SK-N-SH (cell line): Measurements from ENCODE around the gene ANKRD11.
"Not testable (repeated sequence)": the region's sequence is repeated elsewhere in the genome, so short reads cannot be mapped to it uniquely, and the experiment has no call there.

ENCODE experiments used
- EP300 ChIP-seq, 2 experiments: IDR thresholded peaks; 2 replicates each; pipeline versions ENCODE4 v1.4.0 to v1.6.1; 2012; ENCODE audit warnings: borderline replicate concordance in 1 of 2, low read depth in 1 of 2, low read length in 1 of 2
- EZH2phosphoT487 ChIP-seq: fragments of 200-600 bp; sonication (generic); IDR thresholded peaks from 2 replicates; pipeline ENCODE4 v1.6.1; 2017; ENCODE audit warnings: low read depth, mixed run types, mild to moderate bottlenecking, antibody characterized with exemption, moderate library complexity, borderline replicate concordance
- FOXM1 ChIP-seq: IDR thresholded peaks from 2 replicates; pipeline ENCODE4 v1.4.0; 2012; ENCODE audit warnings: low read depth, mild to moderate bottlenecking
- POLR2AphosphoS5 ChIP-seq: IDR thresholded peaks from 2 replicates; pipeline ENCODE4 v1.6.1; 2012; ENCODE audit warnings: low read depth, low read length
- SIN3A ChIP-seq: IDR thresholded peaks from 2 replicates; pipeline ENCODE4 v1.6.1; 2012; ENCODE audit warnings: low read depth, mild to moderate bottlenecking, low read length, moderate library complexity, borderline replicate concordance
- TCF12 ChIP-seq: IDR thresholded peaks from 2 replicates; pipeline ENCODE4 v1.4.0; 2012
- TF ChIP-seq, protein P1 (sequence below): fragments of 200-600 bp; sonication (generic); IDR thresholded peaks from 2 replicates; pipeline ENCODE4 v1.6.1; 2017; ENCODE audit warnings: antibody characterized with exemption, mild to moderate bottlenecking, moderate library complexity
- TF ChIP-seq, protein P2 (sequence below): IDR thresholded peaks from 2 replicates; pipeline ENCODE4 v1.6.1; 2012; ENCODE audit warnings: mild to moderate bottlenecking, low read depth, low read length, moderate library complexity
- TF ChIP-seq, protein P3 (sequence below): fragments of 150-350 bp; IDR thresholded peaks from 2 replicates; pipeline ENCODE4 v1.6.1; 2017; ENCODE audit warnings: antibody characterized with exemption, low read length, low read depth, borderline replicate concordance
- TF ChIP-seq, protein P4 (sequence below): IDR thresholded peaks from 2 replicates; pipeline ENCODE4 v1.4.0; 2012; ENCODE audit warnings: low read depth

DNA sequence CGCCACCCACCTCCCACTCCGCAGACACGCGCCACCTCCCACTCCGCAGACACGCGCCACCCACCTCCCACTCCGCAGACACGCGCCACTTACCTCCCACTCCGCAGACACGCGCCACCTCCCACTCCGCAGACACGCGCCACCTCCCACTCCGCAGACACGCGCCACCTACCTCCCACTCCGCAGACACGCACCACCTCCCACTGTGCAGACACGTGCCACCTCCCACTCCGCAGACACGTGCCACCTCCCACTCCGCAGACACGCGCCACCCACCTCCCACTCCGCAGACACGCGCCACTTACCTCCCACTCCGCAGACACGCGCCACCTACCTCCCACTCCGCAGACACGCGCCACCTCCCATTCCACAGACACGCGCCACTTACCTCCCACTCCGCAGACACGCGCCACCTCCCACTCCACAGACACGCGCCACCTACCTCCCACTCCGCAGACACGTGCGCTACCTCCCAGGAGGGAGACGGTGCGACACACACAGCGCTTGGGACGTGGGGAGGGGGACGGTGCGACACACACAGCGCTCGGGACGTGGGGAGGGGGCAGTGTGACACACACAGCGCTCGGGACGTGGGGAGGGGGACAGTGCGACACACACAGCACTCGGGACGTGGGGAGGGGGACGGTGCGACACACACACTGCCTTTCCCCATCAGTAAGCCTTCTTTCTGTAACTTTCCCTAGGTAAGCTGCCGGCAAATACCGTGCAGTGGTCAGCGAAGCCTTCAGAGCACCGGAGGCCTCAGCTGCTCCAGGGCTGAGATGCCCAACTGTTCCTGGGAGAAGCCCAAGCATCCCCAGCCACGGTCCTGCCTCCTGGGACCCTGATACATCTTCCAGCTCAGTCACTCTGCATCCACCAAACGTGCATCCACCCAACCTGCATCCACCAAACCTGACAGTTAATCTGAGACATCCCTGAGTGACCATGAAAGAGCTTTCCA is 183.6 kb downstream of the ANKRD11 start:
- TF ChIP-seq, protein P1, sequence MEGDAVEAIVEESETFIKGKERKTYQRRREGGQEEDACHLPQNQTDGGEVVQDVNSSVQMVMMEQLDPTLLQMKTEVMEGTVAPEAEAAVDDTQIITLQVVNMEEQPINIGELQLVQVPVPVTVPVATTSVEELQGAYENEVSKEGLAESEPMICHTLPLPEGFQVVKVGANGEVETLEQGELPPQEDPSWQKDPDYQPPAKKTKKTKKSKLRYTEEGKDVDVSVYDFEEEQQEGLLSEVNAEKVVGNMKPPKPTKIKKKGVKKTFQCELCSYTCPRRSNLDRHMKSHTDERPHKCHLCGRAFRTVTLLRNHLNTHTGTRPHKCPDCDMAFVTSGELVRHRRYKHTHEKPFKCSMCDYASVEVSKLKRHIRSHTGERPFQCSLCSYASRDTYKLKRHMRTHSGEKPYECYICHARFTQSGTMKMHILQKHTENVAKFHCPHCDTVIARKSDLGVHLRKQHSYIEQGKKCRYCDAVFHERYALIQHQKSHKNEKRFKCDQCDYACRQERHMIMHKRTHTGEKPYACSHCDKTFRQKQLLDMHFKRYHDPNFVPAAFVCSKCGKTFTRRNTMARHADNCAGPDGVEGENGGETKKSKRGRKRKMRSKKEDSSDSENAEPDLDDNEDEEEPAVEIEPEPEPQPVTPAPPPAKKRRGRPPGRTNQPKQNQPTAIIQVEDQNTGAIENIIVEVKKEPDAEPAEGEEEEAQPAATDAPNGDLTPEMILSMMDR, result not testable (repeated sequence)
- TF ChIP-seq, protein P2, sequence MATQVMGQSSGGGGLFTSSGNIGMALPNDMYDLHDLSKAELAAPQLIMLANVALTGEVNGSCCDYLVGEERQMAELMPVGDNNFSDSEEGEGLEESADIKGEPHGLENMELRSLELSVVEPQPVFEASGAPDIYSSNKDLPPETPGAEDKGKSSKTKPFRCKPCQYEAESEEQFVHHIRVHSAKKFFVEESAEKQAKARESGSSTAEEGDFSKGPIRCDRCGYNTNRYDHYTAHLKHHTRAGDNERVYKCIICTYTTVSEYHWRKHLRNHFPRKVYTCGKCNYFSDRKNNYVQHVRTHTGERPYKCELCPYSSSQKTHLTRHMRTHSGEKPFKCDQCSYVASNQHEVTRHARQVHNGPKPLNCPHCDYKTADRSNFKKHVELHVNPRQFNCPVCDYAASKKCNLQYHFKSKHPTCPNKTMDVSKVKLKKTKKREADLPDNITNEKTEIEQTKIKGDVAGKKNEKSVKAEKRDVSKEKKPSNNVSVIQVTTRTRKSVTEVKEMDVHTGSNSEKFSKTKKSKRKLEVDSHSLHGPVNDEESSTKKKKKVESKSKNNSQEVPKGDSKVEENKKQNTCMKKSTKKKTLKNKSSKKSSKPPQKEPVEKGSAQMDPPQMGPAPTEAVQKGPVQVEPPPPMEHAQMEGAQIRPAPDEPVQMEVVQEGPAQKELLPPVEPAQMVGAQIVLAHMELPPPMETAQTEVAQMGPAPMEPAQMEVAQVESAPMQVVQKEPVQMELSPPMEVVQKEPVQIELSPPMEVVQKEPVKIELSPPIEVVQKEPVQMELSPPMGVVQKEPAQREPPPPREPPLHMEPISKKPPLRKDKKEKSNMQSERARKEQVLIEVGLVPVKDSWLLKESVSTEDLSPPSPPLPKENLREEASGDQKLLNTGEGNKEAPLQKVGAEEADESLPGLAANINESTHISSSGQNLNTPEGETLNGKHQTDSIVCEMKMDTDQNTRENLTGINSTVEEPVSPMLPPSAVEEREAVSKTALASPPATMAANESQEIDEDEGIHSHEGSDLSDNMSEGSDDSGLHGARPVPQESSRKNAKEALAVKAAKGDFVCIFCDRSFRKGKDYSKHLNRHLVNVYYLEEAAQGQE, result not testable (repeated sequence)
- not testable (repeated sequence) for TF ChIP-seq EP300 (IDR thresholded peaks at IDR 0.05; ENCODE audit: borderline replicate concordance in 1 of 2, low read depth in 1 of 2, low read length in 1 of 2); POLR2AphosphoS5; SIN3A; FOXM1; TCF12; EZH2phosphoT487
- TF ChIP-seq, protein P3, sequence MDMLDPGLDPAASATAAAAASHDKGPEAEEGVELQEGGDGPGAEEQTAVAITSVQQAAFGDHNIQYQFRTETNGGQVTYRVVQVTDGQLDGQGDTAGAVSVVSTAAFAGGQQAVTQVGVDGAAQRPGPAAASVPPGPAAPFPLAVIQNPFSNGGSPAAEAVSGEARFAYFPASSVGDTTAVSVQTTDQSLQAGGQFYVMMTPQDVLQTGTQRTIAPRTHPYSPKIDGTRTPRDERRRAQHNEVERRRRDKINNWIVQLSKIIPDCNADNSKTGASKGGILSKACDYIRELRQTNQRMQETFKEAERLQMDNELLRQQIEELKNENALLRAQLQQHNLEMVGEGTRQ, result not testable (repeated sequence)
- TF ChIP-seq, protein P4, sequence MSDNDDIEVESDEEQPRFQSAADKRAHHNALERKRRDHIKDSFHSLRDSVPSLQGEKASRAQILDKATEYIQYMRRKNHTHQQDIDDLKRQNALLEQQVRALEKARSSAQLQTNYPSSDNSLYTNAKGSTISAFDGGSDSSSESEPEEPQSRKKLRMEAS, result not testable (repeated sequence)
